Vagina (tissue), 2 donors: ENCODE data around the gene SLCO6A1. TPM values are rescaled to one million over a fixed set of nuclear protein-coding genes. Genes with fewer than 3 reads are reported as not detected.

Source experiments
- DNase-seq, 2 donors: peaks; one replicate each; pipeline ENCODE4 v3.0.0-alpha.2; 2017; ENCODE audit errors: extremely low spot score in 2 of 2
- H3K27ac ChIP-seq: fragments of 200-600 bp; sonication (generic); one replicate; pipeline ENCODE4 v1.5.1; 2019
- H3K27me3 ChIP-seq: fragments of 200-600 bp; sonication (generic); one replicate; pipeline ENCODE4 v1.5.1; 2019
- H3K36me3 ChIP-seq, 2 donors: fragments of 200-600 bp; sonication (generic); one replicate each; pipeline ENCODE4 v1.5.1; 2017 to 2019
- H3K4me1 ChIP-seq: fragments of 200-600 bp; sonication (generic); one replicate; pipeline ENCODE4 v1.5.1; 2019
- H3K4me3 ChIP-seq, 2 donors: fragments of 200-600 bp; sonication (generic); 1 replicate in 1 of 2; 2 replicates in 1 of 2; pipeline ENCODE4 v1.5.1; 2016 to 2019
- H3K9me3 ChIP-seq: fragments of 200-600 bp; sonication (generic); one replicate; pipeline ENCODE4 v1.5.1; 2019
- POLR2A ChIP-seq, 2 donors: fragments of 450-650 bp; IDR thresholded peaks; one replicate each; pipeline ENCODE4 v1.6.1; 2017; ENCODE audit warnings: antibody characterized with exemption in 2 of 2, mild to moderate bottlenecking in 2 of 2, moderate library complexity in 2 of 2
- POLR2AphosphoS5 ChIP-seq, 2 donors: sonication (generic); formaldehyde crosslinking; IDR thresholded peaks; one replicate each; pipeline ENCODE4 v1.9.0; 2017; ENCODE audit warnings: antibody characterized with exemption in 2 of 2, mild to moderate bottlenecking in 2 of 2, low read depth in 1 of 2; ENCODE audit not compliant: insufficient read depth in 1 of 2
- intact Hi-C: fragments of 100-400 bp; cut with DNase I; formaldehyde crosslinking; loops from one replicate; pipeline ENCODE4 v1.15.1; 2023
- total RNA-seq: library from RNA; depleted of rRNA; stranded (reverse); fragments of >200 nt; gene quantifications from one replicate; pipeline ENCODE4 v1.2.3, GENCODE V29; 2016
- TF ChIP-seq, protein P1 (sequence below), 3 experiments: fragments of 450-650 bp in 2 of 3; fragments of 200-600 bp in 1 of 3; sonication (generic) in 1 of 3; IDR thresholded peaks; one replicate each; pipeline ENCODE4 v1.5.1; 2017 to 2019; ENCODE audit warnings: antibody characterized with exemption in 3 of 3, mild to moderate bottlenecking in 2 of 3, moderate library complexity in 2 of 3

SLCO6A1 gene
- total RNA-seq, 1 donor from 2014 or later = not detected

DNA sequence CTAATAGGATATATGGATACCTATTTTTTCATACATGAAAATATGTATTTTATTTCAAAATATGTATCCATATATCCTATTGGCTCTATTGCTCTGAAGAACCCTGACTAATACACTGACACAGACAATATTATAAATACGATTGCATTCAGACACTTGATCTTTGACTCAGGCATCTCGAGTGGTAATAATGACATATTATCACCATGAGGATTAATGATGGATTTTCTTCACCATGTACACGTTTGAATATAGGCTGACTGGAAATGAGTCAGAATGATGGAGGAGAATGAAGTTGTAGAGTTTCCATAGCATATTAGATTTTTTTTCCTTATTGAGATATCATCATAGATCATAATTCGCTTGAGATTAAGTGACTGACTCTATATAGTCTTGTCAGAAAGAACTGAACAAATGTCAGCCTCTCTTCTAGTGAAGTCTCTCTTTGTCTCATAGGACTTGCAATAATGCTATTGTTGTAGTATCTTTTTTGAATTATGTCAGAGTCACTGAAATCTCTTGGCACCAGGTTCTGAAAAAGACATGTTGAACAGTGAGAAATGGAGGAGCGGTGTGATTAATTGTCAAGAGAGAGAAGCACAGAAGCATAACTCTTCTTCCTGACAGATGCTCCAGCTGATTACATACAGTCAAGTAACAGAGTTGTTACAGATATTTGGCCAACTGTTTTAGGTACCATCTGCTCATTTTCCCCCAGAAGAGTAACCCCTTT is 41.4 kb upstream of the SLCO6A1 start:
- no peaks in the 10 kb centered on the region for H3K9me3 ChIP-seq
- no peak for DNase-seq
- no peaks in the 10 kb centered on the region for H3K4me1 ChIP-seq
- TF ChIP-seq POLR2AphosphoS5 (IDR thresholded peaks at IDR 0.05; ENCODE audit: insufficient read depth in 1 of 2, low read depth in 1 of 2) = no peak
- TF ChIP-seq POLR2A (IDR thresholded peaks at IDR 0.05) = no peak
- TF ChIP-seq, protein P1, sequence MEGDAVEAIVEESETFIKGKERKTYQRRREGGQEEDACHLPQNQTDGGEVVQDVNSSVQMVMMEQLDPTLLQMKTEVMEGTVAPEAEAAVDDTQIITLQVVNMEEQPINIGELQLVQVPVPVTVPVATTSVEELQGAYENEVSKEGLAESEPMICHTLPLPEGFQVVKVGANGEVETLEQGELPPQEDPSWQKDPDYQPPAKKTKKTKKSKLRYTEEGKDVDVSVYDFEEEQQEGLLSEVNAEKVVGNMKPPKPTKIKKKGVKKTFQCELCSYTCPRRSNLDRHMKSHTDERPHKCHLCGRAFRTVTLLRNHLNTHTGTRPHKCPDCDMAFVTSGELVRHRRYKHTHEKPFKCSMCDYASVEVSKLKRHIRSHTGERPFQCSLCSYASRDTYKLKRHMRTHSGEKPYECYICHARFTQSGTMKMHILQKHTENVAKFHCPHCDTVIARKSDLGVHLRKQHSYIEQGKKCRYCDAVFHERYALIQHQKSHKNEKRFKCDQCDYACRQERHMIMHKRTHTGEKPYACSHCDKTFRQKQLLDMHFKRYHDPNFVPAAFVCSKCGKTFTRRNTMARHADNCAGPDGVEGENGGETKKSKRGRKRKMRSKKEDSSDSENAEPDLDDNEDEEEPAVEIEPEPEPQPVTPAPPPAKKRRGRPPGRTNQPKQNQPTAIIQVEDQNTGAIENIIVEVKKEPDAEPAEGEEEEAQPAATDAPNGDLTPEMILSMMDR (IDR thresholded peaks at IDR 0.05) = no peak
- H3K4me3 ChIP-seq = no peak overlapping the region
- no peaks in the 10 kb centered on the region for H3K36me3 ChIP-seq
- no peak overlapping the region for H3K27ac ChIP-seq
- intact Hi-C loops = no loop called here
- H3K27me3 ChIP-seq = no peaks in the 10 kb centered on the region

DNA sequence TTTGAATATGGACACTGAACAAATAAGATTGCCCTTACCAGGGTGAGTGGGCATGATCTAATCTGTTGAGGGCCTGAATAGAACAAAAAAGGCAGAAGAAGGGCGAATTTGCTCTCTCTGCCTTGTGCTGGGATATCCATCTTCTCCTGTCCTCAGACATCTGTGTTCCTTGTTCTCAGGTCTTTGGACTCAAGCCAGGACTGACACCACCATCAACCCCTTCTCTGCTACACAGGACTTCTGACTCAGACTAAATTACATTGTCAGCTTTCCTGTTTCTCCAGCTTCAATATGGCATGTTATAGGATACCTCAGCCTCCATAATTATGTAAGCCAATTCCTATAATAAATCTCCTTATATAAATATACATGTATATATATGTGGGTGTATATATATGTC is 40.8 kb upstream of the SLCO6A1 start:
- no peak for TF ChIP-seq POLR2A (IDR thresholded peaks at IDR 0.05)
- TF ChIP-seq POLR2AphosphoS5 (IDR thresholded peaks at IDR 0.05; ENCODE audit: insufficient read depth in 1 of 2, low read depth in 1 of 2) = no peak
- TF ChIP-seq, protein P1 (IDR thresholded peaks at IDR 0.05) = no peak
- H3K36me3 ChIP-seq = no peaks in the 10 kb centered on the region
- H3K27ac ChIP-seq = no peak overlapping the region
- H3K27me3 ChIP-seq = no peaks in the 10 kb centered on the region
- no peaks in the 10 kb centered on the region for H3K4me1 ChIP-seq
- H3K9me3 ChIP-seq = no peaks in the 10 kb centered on the region
- intact Hi-C loops = no loop called here
- DNase-seq = no peak
- H3K4me3 ChIP-seq = no peak overlapping the region

DNA sequence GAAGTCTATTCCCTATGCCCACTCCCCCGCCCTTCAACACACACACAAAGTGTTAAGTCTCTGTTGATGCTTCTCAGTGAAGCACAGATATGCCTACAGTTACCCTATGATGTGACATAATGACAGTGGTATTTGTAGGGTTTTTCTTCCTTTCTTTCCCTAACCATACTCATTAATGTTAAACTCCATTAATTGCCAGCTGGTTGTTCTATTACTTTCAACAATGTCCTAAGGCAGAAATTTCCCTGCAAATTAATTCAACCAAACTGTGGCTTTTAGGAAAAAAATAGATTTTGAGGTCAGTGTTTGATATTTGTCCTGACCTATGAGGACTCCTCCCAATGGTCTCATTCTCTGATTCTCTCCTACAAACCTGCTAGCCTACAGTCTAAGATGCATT is 38.2 kb upstream of the SLCO6A1 start:
- intact Hi-C loops = no loop called here
- H3K4me1 ChIP-seq = no peaks in the 10 kb centered on the region
- H3K4me3 ChIP-seq = no peak overlapping the region
- no peaks in the 10 kb centered on the region for H3K27me3 ChIP-seq
- DNase-seq = no peak
- no peak for TF ChIP-seq POLR2AphosphoS5 (IDR thresholded peaks at IDR 0.05; ENCODE audit: insufficient read depth in 1 of 2, low read depth in 1 of 2)
- TF ChIP-seq, protein P1 (IDR thresholded peaks at IDR 0.05) = no peak
- no peak for TF ChIP-seq POLR2A (IDR thresholded peaks at IDR 0.05)
- H3K27ac ChIP-seq = no peak overlapping the region
- H3K9me3 ChIP-seq = no peaks in the 10 kb centered on the region
- no peaks in the 10 kb centered on the region for H3K36me3 ChIP-seq

DNA sequence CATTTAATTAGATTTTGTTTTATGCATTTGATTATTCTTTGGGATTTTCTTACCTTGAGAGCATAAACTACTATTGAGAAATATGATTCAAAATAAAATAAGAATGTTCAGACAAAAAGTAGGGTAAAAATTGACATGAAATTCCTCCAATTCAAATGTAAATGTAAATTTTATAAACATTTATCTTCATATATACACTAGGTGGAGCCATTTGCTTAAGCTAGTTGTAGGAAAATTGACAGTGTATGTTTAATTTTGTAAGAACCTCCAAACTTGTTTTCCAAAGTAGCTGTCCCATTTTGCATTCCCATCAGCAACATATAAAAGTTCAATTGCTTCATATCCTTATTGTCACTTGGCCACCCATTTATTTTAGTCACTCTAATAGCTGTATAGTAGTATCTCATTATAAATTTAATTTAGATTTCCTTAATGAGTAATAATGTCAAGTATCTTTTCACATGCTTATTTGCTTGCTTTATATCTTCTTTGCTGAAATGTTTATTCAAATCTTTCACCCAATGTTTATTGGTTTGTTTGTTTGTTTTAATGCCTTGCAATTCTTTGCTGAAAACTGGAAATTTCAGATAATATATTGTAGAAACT is 37.6 kb upstream of the SLCO6A1 start:
- no peaks in the 10 kb centered on the region for H3K9me3 ChIP-seq
- no peak overlapping the region for H3K4me3 ChIP-seq
- no peak overlapping the region for H3K27ac ChIP-seq
- no peak for DNase-seq
- no peaks in the 10 kb centered on the region for H3K27me3 ChIP-seq
- TF ChIP-seq POLR2A (IDR thresholded peaks at IDR 0.05) (no peak), POLR2AphosphoS5 (IDR thresholded peaks at IDR 0.05; ENCODE audit: insufficient read depth in 1 of 2, low read depth in 1 of 2) (no peak)
- TF ChIP-seq, protein P1 (IDR thresholded peaks at IDR 0.05) = peak in 1 of 3 experiments; percentile 17
- intact Hi-C loops = no loop called here
- no peaks in the 10 kb centered on the region for H3K4me1 ChIP-seq
- H3K36me3 ChIP-seq = no peaks in the 10 kb centered on the region

DNA sequence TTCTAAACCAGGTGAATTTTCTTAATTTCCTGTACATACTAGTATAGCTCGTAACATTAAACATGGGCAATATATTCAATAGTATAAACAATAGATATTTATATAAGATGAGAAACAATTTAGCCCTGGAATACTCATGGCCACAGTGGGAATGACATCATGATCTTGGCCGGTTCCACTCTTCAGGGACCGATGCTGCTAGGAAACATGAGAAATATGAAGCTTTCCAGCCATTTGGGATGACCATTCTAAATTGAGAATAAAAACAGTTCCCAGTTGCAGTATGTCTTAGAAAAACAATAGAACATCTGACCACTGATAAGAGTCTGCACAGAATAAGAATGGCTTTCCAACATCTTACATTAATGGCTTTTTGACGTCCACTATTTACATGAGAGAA is 33.3 kb upstream of the SLCO6A1 start:
- Histone ChIP-seq H3K36me3 (no peaks in the 10 kb centered on the region), H3K27ac (no peak overlapping the region), H3K27me3 (no peaks in the 10 kb centered on the region), H3K4me1 (no peaks in the 10 kb centered on the region), H3K9me3 (no peaks in the 10 kb centered on the region), H3K4me3 (no peak overlapping the region)
- intact Hi-C loops = no loop called here
- no peak for TF ChIP-seq POLR2AphosphoS5 (IDR thresholded peaks at IDR 0.05; ENCODE audit: insufficient read depth in 1 of 2, low read depth in 1 of 2)
- TF ChIP-seq, protein P1 (IDR thresholded peaks at IDR 0.05) = no peak
- no peak for TF ChIP-seq POLR2A (IDR thresholded peaks at IDR 0.05)
- no peak for DNase-seq
